A549 treated with CpdA at 1 μM for 4 hours (cell line): Measurements from ENCODE around the gene LRRTM1. TPM values are rescaled to one million over a fixed set of nuclear protein-coding genes. Genes with fewer than 3 reads are reported as not detected.

Experiments used
- total RNA-seq: library from RNA; stranded (reverse); fragments of 200-300 nt; extraction: Qiagen RNA extraction; gene quantifications from 5 replicates; pipeline ENCODE4 v1.2.3, GENCODE V29; 2022; ENCODE audit warnings: low read depth

Gene LRRTM1
- total RNA-seq, result not detected in 5 replicates

GRCh38 chr2:80303909-80304837 is at the start of gene LRRTM1:
Gene LRRTM1 (minus strand): TSS chr2:80304752. CDS start chr2:80303819, 933 bp downstream.

